Inflammatory macrophage (primary cell): ENCODE measurements around the gene KRTAP5-11.
A peak's percentile ranks its signal among the peaks of the same experiment; 100 is the strongest.
"Not testable (repeated sequence)": the region's sequence is repeated elsewhere in the genome, so short reads cannot be mapped to it uniquely, and the experiment has no call there.

Source experiments
- DNase-seq, 2 donors: peaks; one replicate each; pipeline ENCODE4 v3.0.0-alpha.2; 2020 to 2022

KRTAP5-11 gene

DNA sequence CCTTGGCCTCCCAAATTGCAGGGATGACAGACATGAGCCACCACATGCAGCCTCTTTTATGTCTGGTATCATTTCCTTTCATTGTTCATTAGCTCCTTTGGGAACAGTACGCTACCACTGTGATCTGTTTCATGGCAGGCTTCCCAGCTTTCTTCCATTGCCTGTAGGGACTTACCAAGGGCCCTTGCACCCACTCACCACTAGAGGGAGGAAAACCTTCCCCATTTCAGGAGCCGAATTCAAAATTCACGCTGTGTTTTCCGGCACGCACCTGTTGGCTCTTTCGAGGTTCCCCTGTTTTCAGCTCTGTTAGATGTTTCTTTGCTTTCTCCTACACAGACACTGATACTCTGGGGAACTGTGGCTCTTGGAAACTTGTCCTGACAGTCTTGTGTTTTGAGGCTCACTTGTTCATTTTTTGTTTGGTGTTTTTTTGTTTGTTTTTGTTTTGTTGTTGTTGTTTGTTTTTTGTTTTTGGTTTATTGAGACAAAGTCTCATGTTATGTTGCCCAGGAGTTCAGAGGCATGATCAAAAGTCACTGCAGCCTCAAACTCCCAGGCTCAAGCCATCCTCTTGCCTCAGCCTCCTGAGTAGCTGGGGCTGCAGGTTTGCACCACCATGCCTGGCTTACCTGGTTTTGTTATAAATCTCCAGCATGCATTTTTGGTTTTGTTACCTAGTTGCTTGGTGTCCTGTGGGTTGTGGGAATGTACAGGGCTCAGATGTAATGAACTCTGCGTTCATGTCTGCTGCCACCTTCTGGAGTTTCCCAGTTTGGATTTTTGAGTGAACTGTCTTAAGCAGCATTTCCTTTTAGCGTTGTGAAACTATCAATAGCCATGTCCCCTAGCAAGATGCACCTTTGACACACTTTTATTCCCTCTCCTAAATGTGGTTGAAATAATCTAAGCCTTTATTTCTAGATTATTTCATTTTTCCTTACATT is 2.3 kb downstream of the KRTAP5-11 start:
- peak; percentile 6 to 49 for DNase-seq

DNA sequence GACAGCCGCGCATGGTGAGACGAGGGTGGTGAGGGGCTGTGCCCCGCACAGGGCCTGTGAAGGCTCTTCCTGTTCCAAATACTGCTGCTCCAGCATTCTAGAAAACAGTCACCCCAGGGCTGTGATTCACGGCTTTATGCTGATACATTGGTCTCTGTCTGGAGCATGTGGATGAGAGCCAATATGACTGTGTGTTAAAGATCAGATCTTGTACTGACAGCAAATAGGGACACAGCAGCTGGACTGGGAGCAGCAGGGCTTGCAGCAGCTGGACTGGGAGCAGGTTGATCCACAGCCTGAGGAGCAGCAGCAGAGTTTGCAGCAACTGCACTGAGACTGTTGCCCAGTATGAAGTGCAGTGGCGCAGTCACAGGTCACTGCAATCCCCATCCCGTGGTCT is 3.2 kb downstream of the KRTAP5-11 start:
- DNase-seq, result not testable (repeated sequence)

DNA sequence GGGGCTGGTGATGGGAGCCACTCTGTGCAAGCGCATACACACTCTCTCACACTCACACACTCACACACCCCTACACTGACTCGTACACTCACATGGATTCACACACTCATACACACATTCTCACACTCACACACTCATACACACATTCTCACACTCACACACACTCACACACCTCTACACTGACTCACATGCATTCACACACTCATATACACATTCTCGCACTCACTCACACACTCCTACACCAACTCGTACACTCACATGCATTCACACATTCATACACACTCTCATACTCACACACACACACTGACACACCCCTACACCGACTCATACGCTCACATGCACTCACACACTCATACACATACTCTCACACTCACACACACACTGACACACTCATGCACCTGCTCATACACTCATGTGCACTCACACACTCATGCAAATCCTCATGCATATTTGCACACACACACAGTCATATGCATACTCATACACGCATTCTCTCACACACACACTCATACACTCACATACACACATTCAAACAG is 5.1 kb downstream of the KRTAP5-11 start:
- no peak for DNase-seq

DNA sequence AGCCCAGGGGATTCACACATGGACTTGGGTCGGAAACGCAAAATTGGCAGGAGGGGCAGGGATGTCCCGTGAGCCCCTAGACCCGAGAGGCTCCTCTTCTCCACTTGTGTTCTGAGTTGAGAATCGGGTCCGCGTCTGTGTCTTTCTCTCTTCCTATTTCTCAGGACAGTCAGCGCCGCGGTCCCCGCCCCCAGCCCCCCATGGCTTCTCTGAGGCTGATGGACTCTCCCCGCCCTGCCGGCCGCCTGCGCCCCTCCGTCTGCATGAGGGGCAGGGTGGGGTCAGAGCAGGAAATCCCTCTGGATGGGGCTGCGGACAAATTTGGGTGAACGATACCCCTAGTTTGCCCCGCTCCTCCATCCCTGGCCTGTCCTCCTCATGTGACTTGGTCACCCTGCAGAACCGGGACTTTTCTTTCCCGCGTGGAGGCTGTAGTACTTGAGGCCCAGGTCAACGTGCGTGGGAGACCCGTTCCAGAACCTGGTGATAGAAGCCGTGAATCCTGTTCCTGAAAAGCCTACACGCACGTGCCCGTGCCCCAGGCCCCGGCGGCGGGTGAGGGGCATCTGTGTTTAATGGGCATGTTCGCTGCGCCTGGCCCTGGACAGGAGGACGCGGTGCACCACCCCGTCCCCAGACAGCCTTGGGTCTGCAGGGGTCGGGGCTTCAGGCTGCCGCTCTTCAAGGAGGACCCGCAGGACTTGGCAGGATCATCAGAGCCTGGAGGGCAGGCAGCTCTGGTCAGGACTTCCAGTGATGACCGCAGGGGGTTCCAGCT is 5.8 kb downstream of the KRTAP5-11 start:
- not testable (repeated sequence) for DNase-seq

DNA sequence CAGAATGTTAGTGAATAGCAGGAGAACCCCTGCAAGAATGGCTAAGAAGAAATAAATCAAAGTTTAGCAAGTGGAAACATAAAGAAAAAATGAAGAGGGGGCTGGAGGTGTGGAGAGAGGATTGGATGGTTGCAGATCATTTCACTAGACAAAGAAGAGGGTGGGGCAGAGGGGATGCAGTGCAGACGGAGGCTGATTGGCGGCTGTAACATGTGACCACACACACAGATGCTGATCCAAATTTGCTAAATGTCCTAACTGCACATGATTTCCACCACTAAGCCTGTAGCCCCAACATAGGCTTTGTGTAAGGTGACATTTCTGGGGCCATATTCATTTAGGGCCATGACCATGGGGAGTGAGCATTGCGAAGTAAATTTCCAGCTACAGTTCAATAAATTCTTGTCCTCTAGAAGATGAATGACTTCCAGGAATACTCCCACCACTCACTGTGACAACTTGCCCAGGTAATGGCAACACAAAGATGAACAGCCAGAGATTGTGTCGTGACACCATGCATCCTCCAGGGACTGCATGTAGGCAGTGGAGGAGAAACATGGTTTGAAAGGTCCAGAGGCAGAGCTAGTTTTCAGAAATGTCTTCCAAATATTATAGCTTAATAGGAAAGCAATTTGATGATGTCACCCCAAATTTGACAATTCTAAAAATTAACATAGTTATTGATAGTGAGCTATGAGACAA is 6.8 kb downstream of the KRTAP5-11 start:
- no peak for DNase-seq

DNA sequence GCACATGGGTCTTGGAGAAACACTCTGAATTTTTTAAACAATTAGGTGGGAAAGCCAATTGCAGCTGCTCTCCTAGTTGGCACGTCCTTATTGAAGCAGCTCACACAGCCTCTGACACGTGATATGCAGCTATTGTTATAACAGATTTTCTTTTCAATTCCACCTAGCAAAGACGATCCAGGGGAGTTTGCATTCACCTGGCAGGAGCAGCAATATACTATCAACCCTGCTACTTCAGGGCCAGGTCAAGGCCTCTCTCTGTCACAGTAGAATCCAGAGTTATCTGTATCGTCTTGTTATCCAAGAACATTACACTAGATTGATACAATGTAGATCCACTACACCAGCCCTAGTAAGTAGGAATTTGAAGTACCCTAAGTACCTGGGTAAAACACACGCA is 8.3 kb downstream of the KRTAP5-11 start:
- DNase-seq, result no peak

DNA sequence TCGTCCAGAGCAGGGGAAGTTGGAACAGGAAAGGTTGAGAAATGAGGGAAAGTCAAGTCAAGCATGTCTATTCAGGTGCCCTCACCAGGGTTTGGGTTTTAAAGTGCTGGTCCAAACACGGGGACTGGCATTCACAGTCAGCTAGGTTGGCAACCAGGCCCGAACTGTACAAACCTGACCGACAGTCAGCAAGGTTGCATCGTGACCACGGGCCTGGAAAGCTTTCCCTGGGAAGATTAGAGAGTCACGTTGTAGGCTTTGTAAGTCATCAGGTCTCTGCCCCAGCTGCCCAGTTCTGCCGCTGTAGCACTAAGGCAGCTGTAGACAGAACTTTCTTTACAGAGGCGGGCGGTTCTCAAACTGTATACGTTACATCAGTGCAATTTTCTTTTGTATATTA is 9.9 kb downstream of the KRTAP5-11 start:
- DNase-seq, result no peak

DNA sequence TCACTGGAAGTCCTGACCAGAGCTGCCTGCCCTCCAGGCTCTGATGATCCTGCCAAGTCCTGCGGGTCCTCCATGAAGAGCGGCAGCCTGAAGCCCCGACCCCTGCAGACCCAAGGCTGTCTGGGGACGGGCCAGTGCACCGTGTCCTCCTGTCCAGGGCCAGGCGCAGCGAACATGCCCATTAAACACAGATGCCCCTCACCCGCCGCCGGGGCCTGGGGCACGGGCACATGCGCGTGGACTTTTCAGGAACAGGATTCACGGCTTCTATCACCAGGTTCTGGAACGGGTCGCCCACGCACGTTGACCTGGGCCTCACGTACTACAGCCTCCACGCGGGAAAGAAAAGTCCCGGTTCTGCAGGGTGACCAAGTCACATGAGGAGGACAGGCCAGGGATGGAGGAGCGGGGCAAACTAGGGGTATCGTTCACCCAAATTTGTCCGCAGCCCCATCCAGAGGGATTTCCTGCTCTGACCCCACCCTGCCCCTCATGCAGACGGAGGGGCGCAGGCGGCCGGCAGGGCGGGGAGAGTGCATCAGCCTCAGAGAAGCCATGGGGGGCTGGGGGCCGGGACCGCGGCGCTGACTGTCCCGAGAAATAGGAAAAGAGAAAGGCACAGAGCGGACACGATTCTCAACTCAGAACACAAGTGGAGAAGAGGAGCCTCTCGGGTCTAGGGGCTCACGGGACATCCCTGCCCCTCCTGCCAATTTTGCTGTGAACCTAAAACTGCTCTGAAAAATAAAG is 11.4 kb downstream of the KRTAP5-11 start:
- DNase-seq, result not testable (repeated sequence)

DNA sequence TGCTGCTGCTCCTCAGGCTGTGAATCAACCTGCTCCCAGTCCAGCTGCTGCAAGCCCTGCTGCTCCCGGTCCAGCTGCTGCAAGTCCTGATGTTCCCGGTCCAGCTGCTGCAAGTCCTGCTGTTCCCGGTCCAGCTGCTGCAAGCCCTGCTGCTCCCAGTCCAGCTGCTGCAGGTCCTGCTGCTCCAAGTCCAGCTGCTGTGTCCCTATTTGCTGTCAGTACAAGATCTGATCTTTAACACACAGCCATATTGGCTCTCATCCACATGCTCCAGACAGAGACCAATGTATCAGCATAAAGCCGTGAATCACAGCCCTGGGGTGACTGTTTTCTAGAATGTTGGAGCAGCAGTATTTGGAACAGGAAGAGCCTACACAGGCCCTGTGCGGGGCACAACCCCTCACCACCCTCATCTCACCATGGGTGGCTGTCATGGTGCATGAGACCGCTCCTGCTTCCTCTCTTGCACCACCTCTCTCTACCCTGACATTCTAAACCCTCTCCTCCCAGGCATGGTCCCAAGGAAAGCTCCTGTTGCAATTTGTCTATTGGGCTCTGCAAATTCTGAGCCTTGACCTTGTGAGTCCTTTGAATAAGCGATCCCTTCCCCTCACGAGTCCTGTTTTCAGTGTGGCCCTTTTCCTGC is 13.8 kb downstream of the KRTAP5-11 start:
- DNase-seq, result peak in 1 of 2 donors; percentile 17

DNA sequence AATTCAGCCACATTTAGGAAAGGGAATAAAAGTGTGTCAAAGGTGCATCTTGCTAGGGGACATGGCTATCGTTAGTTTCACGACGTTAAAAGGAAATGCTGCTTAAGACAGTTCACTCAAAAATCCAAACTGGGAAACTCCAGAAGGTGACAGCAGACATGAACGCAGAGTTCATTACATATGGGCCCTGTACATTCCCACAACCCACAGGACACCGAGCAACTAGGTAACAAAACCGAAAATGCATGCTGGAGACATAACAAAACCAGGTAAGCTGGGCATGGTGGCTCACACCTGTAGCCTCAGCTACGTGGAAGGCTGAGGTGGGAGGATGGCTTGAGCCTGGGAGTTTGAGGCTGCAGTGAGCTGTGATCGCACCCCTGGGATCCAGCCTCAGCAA is 15.0 kb downstream of the KRTAP5-11 start:
- not testable (repeated sequence) for DNase-seq

DNA sequence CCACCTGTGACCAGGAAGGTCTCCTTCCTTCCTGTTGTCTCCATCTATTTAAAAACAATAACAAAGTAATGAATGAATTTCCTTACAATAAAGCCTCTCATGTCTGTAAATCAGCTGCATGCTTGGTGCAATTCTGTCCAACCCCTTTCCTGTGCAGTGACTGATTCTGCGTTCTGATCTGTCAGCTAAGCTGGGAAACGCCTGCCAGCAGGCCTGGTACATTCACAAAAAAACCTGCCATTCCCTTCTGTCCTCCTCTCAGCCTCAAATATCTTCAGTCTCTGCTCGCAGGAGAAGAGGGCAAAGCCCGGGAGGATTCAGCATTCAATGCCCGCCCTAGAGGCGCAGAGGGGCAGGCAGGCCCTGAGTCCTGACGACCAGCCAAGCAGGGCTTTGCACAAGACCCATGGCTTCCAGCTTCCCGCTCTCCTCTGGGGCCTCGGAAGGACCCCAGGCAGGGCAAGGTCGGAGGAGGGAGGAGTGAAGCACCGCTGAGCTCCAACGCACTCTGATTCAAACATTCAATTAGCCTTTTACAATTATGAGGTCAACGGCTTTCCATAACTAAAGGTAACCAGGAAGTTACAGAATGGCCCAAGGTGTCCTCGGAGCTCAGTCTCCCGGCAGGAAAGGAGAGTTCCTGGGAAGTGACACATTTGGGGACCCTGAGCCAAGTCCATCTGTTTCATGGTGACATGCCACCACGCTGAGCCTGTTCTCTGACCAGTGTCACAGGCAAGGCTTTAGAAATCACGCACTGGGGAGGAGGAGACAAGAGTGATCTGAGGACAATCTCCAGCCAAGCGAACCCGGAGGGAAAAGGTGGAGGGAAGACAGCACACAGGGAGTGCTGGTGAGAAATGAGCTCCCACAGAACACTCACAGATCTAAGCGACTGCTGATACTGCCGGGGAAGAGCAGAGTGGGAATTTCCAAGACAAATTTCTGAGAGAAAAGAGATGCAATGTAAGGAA is 15.8 kb downstream of the KRTAP5-11 start:
- not testable (repeated sequence) for DNase-seq

DNA sequence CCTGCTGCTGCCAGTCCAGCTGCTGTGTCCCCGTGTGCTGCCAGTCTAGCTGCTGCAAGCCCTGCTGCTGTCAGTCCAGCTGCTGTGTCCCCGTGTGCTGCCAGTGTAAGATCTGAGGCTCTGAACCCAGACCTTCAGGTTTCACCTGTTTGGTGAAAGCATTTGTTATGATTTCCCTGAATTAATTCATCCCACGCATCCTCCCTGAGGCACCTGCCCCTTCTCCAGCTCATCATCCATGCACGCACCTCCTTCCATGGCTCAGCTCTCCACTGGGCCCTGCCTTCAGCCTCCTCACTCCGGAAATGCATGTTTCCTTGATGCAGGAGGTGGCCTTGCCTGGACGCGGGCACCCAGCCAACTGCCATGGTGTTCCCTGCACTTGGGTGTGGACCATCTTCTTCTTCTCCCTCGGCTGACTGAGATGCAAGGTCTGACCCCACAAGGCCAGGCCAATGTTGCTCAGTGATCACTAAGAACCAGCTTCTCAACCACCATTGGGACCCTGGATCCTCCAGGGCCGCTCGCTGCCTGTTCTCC is 16.5 kb downstream of the KRTAP5-11 start:
- no peak for DNase-seq

DNA sequence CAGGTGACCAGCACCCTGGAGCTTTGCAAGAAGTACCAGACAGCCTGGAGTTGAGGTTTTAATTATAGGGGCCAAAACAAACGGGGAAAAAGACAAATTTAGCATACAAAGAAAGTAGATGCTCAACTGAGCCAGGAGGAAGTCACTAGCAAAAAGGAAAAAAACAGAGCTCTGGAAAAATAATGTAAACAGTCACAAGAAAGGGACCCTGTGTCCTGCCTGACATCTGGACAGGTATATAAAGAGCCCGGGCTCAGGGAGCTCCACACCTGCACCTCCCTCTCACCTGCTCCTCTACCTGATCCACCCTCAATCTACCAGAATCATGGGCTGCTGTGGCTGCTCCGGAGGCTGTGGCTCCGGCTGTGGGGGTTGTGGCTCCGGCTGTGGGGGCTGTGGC is 17.4 kb downstream of the KRTAP5-11 start, which contains the start of gene KRTAP5-10:
TSS of gene KRTAP5-10 (plus strand) at position 301 of the 400 bp plus-strand sequence. CDS start at position 326, 25 bp downstream.
- DNase-seq, result no peak

DNA sequence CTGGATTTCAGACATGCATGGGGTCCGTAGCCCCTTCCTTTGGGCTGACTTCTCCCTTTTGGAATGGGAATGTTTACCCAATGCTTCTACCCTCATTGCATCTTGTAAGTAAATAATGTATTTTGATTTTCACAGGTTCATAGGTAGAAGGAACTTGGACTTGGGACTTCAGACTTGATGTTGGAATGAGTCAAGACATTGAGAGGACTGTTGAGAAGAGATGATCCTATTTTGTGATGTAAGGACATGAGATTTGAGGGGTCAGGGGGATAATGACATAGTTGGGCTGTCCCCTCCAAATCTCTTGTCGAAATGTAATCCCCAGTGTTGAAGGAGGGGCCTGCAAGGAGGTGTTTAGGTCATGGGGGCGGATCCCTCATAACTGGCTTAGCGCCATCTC is 18.2 kb downstream of the KRTAP5-11 start:
- no peak for DNase-seq

DNA sequence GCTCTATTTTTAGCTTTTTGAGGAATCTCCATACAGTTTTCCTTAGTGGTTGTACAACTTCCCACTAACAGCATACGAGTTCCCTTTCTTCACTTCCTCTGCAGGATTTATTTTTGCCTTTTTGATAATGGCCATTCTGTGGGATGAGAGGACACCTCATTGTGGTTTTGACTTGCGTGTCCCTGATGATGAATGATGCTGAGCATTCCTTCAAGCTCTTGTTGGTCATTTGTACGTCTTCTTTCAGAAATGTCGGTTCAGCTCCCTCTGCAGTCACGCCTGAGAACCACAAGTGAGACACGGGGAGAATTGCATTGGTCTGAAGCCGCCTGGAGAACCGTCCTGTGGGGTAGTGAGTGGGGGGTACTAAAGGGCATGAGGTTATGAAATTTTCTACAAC is 19.3 kb downstream of the KRTAP5-11 start:
- peak; percentile 61 to 85 for DNase-seq

DNA sequence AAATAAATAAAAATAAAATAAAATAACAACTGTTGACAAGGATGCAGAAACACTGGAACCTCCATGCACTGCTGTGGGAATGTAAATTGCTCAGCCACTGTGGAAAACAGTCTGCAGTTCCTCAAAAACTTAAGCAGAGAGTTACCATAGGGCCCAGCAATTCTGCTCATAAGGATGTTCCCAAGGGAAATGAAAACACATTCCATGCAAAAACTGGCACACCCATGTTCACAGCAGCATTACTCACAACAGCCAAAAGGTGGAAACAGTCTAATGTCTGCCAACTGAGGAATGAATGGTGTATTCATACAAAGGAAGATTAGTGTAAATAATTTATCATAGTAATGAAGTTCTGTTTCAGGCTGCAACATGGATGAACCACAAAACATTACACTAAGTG is 20.6 kb downstream of the KRTAP5-11 start:
- no peak for DNase-seq

DNA sequence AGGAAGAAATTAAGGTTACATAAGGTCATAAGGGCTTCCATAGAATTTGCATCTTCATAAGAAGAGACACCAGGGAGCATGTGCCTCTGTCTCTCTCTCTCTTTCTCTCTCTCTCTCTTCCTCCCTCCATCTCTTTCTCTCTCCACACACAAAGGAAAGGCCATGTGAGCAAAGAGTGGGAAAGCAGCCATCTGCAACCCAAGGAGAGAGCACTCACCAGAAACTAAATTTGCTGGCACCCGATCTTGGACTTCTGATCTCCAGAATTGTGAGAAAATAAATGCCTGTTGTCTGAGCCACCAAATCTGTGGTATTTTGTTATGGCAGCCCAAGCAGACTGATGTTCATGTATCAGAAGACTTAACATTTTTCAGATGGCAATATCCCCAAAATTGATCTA is 23.7 kb downstream of the KRTAP5-11 start:
- DNase-seq, result no peak

DNA sequence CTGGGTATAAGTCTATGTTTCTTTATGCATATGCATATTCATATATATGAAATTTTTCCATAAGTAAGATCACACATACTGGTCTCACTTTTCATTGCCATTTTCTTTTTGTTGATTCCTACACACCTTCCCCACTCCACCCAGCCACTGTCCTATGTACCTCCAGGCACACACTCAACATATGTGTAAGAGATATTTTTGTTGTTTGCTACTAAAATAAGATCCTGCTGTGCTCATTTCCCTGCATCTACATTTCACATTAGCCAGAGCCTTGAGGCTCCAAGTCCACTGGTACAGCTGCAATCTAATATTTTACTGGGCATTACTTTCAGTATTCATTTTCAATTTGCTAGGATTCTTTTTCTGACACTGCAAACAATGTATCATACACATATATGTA is 25.4 kb downstream of the KRTAP5-11 start:
- no peak for DNase-seq

DNA sequence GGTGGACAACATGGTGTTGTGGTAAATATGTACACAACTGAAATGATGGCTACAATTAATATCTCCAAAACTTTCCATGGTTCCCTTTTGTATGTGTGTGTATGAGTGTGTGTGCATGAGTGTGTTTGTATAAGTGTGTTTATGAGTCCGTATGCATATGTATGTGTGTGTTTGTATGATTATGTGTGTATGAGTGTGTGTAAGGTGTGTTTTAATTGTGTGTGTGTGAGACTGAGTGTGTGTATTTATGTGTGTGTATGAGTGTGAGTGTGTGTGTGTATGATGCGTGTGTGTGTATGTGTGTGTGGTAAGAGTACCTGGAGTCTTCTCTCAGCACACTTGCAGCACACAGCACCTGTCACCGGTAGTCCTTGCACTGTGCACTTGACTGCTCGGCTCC is 26.7 kb downstream of the KRTAP5-11 start:
- DNase-seq, result no peak

DNA sequence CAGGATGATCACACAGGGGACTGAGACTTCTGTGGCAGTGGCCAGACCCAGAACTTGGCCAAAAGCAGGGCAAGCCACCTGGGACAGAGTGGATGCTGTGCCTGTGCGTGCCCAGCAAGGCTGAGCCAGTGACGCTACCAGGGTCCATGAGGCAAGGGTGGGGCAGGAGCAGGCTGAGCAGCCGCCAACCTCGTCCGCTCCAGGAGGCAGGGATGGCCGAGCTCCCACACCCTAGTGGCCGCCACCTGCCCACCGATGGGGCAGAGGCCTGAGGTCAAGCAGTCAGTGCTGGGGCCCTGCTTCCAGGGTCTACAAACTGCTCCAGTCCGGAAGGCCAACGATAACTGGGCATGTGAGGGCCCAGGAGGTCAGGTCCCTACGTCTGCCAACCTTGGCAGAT is 27.2 kb downstream of the KRTAP5-11 start:
- DNase-seq, result no peak
